HCT116 (cell line): ENCODE measurements around the gene SMIM45.

Experiments used
- CEBPB ChIP-seq: IDR thresholded peaks from 2 replicates; pipeline ENCODE4 v1.6.1; 2012; ENCODE audit warnings: low read depth
- EZH2 ChIP-seq: fragments of 200-600 bp; sonication (generic); IDR thresholded peaks from 2 replicates; pipeline ENCODE4 v1.6.1; 2017; ENCODE audit warnings: antibody characterized with exemption, mixed run types
- TF ChIP-seq, protein P1 (sequence below), 3 experiments: fragments of 200-600 bp in 1 of 3; sonication (generic) in 1 of 3; IDR thresholded peaks in 2 of 3; conservative IDR thresholded peaks in 1 of 3; 2 replicates each; pipeline ENCODE4 v1.5.1; 2012 to 2017; ENCODE audit warnings: low read depth in 2 of 3, low read length in 2 of 3, antibody characterized with exemption in 1 of 3, borderline replicate concordance in 1 of 3, control low read depth in 1 of 3, mild to moderate bottlenecking in 1 of 3, mixed read lengths in 1 of 3, mixed run types in 1 of 3, moderate library complexity in 1 of 3; ENCODE audit not compliant: insufficient read depth in 1 of 3
- TF ChIP-seq, protein P2 (sequence below): IDR thresholded peaks from 2 replicates; pipeline ENCODE4 v1.6.1; 2012

DNA sequence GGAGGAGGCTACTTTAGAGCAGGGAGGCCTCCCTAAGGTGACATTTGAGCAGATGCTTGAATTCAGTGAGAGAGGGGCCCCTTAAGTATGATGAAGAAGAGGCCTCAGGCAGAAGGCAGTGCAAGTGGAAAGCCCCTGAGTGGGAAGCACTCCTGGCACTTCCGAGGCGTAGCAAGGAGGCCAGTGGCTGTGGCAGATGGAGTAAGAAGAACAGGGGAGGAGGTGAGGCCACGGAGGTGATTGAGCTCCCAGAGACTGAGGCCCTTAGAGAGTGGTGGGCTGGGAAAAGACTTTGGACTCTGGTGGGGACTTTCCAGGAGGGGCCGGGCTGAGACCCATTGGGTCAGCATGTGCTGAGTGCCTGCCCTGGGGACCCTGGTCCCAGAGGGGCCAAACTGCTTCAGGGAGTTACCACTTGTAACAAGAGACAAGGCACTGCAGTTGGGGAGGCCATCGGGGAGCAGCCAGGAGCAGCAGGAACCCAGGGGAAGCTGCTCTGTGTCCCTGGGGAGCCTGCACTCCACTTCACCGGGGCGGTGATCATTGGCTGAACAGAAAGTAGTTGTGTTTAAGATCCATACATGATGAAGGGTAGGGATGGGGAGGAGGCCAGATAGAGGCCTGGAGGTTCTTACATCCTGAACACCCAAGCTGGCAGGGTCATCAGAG is 2.5 kb upstream of the SMIM45 start:
- TF ChIP-seq, protein P1, sequence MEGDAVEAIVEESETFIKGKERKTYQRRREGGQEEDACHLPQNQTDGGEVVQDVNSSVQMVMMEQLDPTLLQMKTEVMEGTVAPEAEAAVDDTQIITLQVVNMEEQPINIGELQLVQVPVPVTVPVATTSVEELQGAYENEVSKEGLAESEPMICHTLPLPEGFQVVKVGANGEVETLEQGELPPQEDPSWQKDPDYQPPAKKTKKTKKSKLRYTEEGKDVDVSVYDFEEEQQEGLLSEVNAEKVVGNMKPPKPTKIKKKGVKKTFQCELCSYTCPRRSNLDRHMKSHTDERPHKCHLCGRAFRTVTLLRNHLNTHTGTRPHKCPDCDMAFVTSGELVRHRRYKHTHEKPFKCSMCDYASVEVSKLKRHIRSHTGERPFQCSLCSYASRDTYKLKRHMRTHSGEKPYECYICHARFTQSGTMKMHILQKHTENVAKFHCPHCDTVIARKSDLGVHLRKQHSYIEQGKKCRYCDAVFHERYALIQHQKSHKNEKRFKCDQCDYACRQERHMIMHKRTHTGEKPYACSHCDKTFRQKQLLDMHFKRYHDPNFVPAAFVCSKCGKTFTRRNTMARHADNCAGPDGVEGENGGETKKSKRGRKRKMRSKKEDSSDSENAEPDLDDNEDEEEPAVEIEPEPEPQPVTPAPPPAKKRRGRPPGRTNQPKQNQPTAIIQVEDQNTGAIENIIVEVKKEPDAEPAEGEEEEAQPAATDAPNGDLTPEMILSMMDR (IDR thresholded peaks at IDR 0.05 in 2 of 3, conservative IDR thresholded peaks at IDR 0.05 in 1 of 3; ENCODE audit: borderline replicate concordance in 1 of 3, insufficient read depth in 1 of 3, low read depth in 2 of 3, low read length in 2 of 3) = no peak
- TF ChIP-seq, protein P2, sequence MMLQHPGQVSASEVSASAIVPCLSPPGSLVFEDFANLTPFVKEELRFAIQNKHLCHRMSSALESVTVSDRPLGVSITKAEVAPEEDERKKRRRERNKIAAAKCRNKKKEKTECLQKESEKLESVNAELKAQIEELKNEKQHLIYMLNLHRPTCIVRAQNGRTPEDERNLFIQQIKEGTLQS = no peak
- TF ChIP-seq EZH2 (no peak), CEBPB (no peak)
